Neural progenitor cell (in vitro differentiated cells): ENCODE data around the gene FANCC. TPM values are rescaled to one million over a fixed set of nuclear protein-coding genes. Genes with fewer than 3 reads are reported as not detected.
"Not testable (repeated sequence)": the region's sequence is repeated elsewhere in the genome, so short reads cannot be mapped to it uniquely, and the experiment has no call there.

Experiments used
- DNase-seq: peaks from one replicate; pipeline ENCODE4 v3.0.0-alpha.2; 2016; ENCODE audit warnings: low spot score
- H2AFZ ChIP-seq: fragments of 200-600 bp; sonication (generic); replicated peaks from 2 replicates; pipeline ENCODE4 v1.6.1; 2016; ENCODE audit warnings: antibody characterized with exemption
- H3F3A ChIP-seq: fragments of 200-600 bp; sonication (generic); 2 replicates; pipeline ENCODE4 v1.6.1; 2016; ENCODE audit warnings: antibody characterized with exemption, low read depth
- H3K27ac ChIP-seq: fragments of 200-600 bp; sonication (generic); 2 replicates; pipeline ENCODE4 v1.5.1; 2016; ENCODE audit warnings: mild to moderate bottlenecking
- H3K27me3 ChIP-seq: fragments of 200-600 bp; sonication (generic); 2 replicates; pipeline ENCODE4 v1.6.1; 2016; ENCODE audit warnings: mild to moderate bottlenecking, moderate library complexity
- H3K36me3 ChIP-seq: fragments of 200-600 bp; sonication (generic); 2 replicates; pipeline ENCODE4 v1.5.1; 2016
- H3K4me1 ChIP-seq: fragments of 200-600 bp; sonication (generic); 2 replicates; pipeline ENCODE4 v1.6.1; 2016; ENCODE audit warnings: mixed run types
- H3K4me2 ChIP-seq: fragments of 200-600 bp; sonication (generic); 2 replicates; pipeline ENCODE4 v1.6.1; 2016
- H3K4me3 ChIP-seq: fragments of 200-600 bp; sonication (generic); 2 replicates; pipeline ENCODE4 v1.5.1; 2016
- H3K79me2 ChIP-seq: fragments of 200-600 bp; sonication (generic); 2 replicates; pipeline ENCODE4 v1.6.1; 2016; ENCODE audit warnings: low read depth
- H3K9ac ChIP-seq: fragments of 200-600 bp; sonication (generic); 2 replicates; pipeline ENCODE4 v1.6.1; 2016
- H3K9me3 ChIP-seq: fragments of 200-600 bp; sonication (generic); 2 replicates; pipeline ENCODE4 v1.5.1; 2016; ENCODE audit warnings: low read depth
- H4K20me1 ChIP-seq: fragments of 200-600 bp; sonication (generic); 2 replicates; pipeline ENCODE4 v1.6.1; 2016; ENCODE audit warnings: low read depth
- H3K27ac Mint-ChIP-seq: 3 replicates; pipeline ENCODE4 v1.8.0; 2021; ENCODE audit warnings: mixed read lengths
- H3K27me3 Mint-ChIP-seq: 2 replicates; pipeline ENCODE4 v1.8.0; 2022; ENCODE audit warnings: low read depth, mild to moderate bottlenecking, inconsistent platforms, moderate library complexity, mixed read lengths; ENCODE audit not compliant: insufficient read depth
- H3K36me3 Mint-ChIP-seq: 3 replicates; pipeline ENCODE4 v1.8.0; 2021; ENCODE audit warnings: mixed read lengths
- H3K4me1 Mint-ChIP-seq: 3 replicates; pipeline ENCODE4 v1.8.0; 2021; ENCODE audit warnings: mixed read lengths
- H3K4me3 Mint-ChIP-seq: 3 replicates; pipeline ENCODE4 v1.8.0; 2021; ENCODE audit warnings: mild to moderate bottlenecking, moderate library complexity, mixed read lengths
- H3K9me3 Mint-ChIP-seq: 3 replicates; pipeline ENCODE4 v1.8.0; 2020; ENCODE audit warnings: mixed read lengths
- CTCF ChIP-seq: fragments of 200-600 bp; sonication (generic); IDR thresholded peaks from 2 replicates; pipeline ENCODE4 v1.5.1; 2017; ENCODE audit warnings: antibody characterized with exemption, mild to moderate bottlenecking
- EZH2 ChIP-seq: fragments of 200-600 bp; sonication (generic); IDR thresholded peaks from 2 replicates; pipeline ENCODE4 v1.6.1; 2017; ENCODE audit warnings: antibody characterized with exemption, mild to moderate bottlenecking, moderate library complexity
- EZH2phosphoT487 ChIP-seq: fragments of 200-600 bp; sonication (generic); IDR thresholded peaks from 2 replicates; pipeline ENCODE4 v1.6.1; 2017; ENCODE audit warnings: antibody characterized with exemption
- total RNA-seq: library from RNA; depleted of rRNA; stranded (reverse); fragments of >200 nt; gene quantifications from 2 replicates; pipeline ENCODE4 v1.2.3, GENCODE V29; 2015; ENCODE audit warnings: low replicate concordance

FANCC gene
- total RNA-seq, 1 donor from 2014 or later: 49.6 TPM

DNA sequence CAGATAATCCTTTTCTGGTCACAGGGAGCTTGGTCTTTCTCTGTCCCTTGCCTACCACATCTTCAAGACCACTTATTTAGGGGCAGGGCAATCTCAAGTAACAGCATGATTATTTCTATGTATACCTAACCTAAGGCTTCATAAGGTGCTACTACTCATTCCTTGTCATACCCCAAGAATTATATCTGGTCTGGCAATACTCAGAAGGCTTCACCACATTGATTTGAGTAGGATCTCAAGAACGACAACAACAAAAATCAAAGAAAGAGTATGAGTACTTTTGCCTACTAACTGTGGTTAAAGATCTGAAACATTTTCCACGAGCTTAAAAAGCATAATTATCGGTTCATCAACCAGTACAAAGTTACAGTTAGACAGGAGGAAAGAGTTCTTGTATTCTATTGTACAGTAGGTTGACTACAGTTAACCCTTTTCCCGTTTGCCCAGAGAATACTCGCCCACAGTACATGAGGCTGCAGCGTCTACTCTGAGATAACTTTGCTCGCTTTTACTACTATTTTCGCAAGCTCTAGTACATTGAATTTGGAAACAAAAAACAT is 41.0 kb downstream of the FANCC start:
- Histone ChIP-seq H3K27me3 (no peaks in the 10 kb centered on the region), H3F3A (no peaks in the 10 kb centered on the region), H3K36me3 (no peaks in the 10 kb centered on the region), H4K20me1 (no peaks in the 10 kb centered on the region), H3K9me3 (peaks cover 6% of the 10 kb centered on the region), H3K4me2 (no peak overlapping the region), H3K27ac (no peak overlapping the region), H3K4me3 (no peak overlapping the region), H3K4me1 (no peaks in the 10 kb centered on the region), H3K9ac (no peak overlapping the region), H3K79me2 (peaks cover 45% of the 10 kb centered on the region), H2AFZ (no peak overlapping the region)
- H3K4me1 Mint-ChIP-seq: no peaks in the 10 kb centered on the region
- H3K4me3 Mint-ChIP-seq: no peak overlapping the region
- no peak for TF ChIP-seq EZH2phosphoT487
- no peak for TF ChIP-seq CTCF
- no peak for TF ChIP-seq EZH2
- DNase-seq: no peak
- no peak overlapping the region for H3K27ac Mint-ChIP-seq
- H3K36me3 Mint-ChIP-seq: peaks cover 10% of the 10 kb centered on the region
- H3K9me3 Mint-ChIP-seq: peaks cover 42% of the 10 kb centered on the region
- peaks cover 2% of the 10 kb centered on the region for H3K27me3 Mint-ChIP-seq

DNA sequence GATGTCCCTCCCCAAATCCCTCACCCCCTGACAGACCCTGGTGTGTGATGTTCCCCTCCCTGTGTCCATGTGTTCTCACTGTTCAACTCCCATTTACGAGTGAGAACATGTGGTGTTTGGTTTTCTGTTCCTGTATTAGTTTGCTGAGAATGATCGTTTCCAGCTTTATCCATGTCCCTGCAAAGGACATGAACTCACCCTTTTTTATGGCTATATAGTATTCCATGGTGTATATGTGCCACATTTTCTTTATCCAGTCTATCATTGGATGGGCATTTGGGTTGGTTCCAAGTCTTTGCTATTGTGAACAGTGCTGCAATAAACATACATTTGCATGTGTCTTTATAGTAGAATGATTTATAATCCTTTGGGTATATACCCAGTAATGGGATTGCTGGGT is 43.3 kb downstream of the FANCC start:
- Mint-ChIP-seq H3K36me3 (peaks cover 13% of the 10 kb centered on the region), H3K9me3 (peaks cover 28% of the 10 kb centered on the region)
- H3K4me3 ChIP-seq, H2AFZ ChIP-seq, H3F3A ChIP-seq, H3K9ac ChIP-seq, H3K4me1 ChIP-seq, DNase-seq, H3K4me1 Mint-ChIP-seq, H4K20me1 ChIP-seq, H3K4me2 ChIP-seq, H3K4me3 Mint-ChIP-seq, H3K27me3 ChIP-seq, H3K27me3 Mint-ChIP-seq, H3K36me3 ChIP-seq, H3K27ac ChIP-seq, H3K9me3 ChIP-seq, H3K27ac Mint-ChIP-seq: not testable (repeated sequence)
- peaks cover 24% of the 10 kb centered on the region for H3K79me2 ChIP-seq

GRCh38 chr9:95273369-95274022 is 44.0 kb downstream of the FANCC start:
- H3K9me3 ChIP-seq: peaks cover 6% of the 10 kb centered on the region
- TF ChIP-seq EZH2 (no peak), EZH2phosphoT487 (no peak), CTCF (no peak)
- no peaks in the 10 kb centered on the region for H3K36me3 ChIP-seq
- no peak overlapping the region for H2AFZ ChIP-seq
- no peak overlapping the region for H3K27ac Mint-ChIP-seq
- peaks cover 4% of the 10 kb centered on the region for H3K4me1 ChIP-seq
- H3K4me3 ChIP-seq: no peak overlapping the region
- no peak overlapping the region for H3K27ac ChIP-seq
- H3K27me3 ChIP-seq: no peaks in the 10 kb centered on the region
- H3K9me3 Mint-ChIP-seq: peaks cover 24% of the 10 kb centered on the region
- H4K20me1 ChIP-seq: no peaks in the 10 kb centered on the region
- peaks cover 7% of the 10 kb centered on the region for H3K4me1 Mint-ChIP-seq
- H3F3A ChIP-seq: no peaks in the 10 kb centered on the region
- H3K79me2 ChIP-seq: peaks cover 23% of the 10 kb centered on the region
- peaks cover 12% of the 10 kb centered on the region for H3K36me3 Mint-ChIP-seq
- H3K4me3 Mint-ChIP-seq: no peak overlapping the region
- peaks cover 2% of the 10 kb centered on the region for H3K27me3 Mint-ChIP-seq
- no peak for DNase-seq
- no peak overlapping the region for H3K4me2 ChIP-seq
- no peak overlapping the region for H3K9ac ChIP-seq

GRCh38 chr9:95272830-95273229 is 44.7 kb downstream of the FANCC start:
- no peak overlapping the region for H3K27ac ChIP-seq
- Mint-ChIP-seq H3K36me3 (peaks cover 7% of the 10 kb centered on the region), H3K27ac (no peak overlapping the region), H3K9me3 (peaks cover 20% of the 10 kb centered on the region), H3K4me3 (no peak overlapping the region), H3K27me3 (peaks cover 2% of the 10 kb centered on the region), H3K4me1 (peaks cover 9% of the 10 kb centered on the region)
- H3K9ac ChIP-seq: no peak overlapping the region
- H3K79me2 ChIP-seq: peaks cover 17% of the 10 kb centered on the region
- H3K9me3 ChIP-seq: peaks cover 6% of the 10 kb centered on the region
- DNase-seq: no peak
- TF ChIP-seq CTCF: no peak
- no peak for TF ChIP-seq EZH2phosphoT487
- TF ChIP-seq EZH2: no peak
- no peaks in the 10 kb centered on the region for H4K20me1 ChIP-seq
- no peak overlapping the region for H3K4me2 ChIP-seq
- H3F3A ChIP-seq: no peaks in the 10 kb centered on the region
- H2AFZ ChIP-seq: no peak overlapping the region
- H3K4me1 ChIP-seq: peaks cover 4% of the 10 kb centered on the region
- no peaks in the 10 kb centered on the region for H3K36me3 ChIP-seq
- no peak overlapping the region for H3K4me3 ChIP-seq
- no peaks in the 10 kb centered on the region for H3K27me3 ChIP-seq
